SKM-1 treated with dmso at 0.1 percent for 144 hours (cell line): ENCODE results near the gene PLEKHN1.

Experiments used
- DNase-seq: peaks from one replicate; lab custom pipeline; 2025; ENCODE audit not compliant: unreplicated experiment; lab: John Stamatoyannopoulos, UW

Gene PLEKHN1

GRCh38 chr1:929712-930632, 36.3 kb upstream of the PLEKHN1 start:
- DNase-seq = no peak

- no peak for DNase-seq
Observed at GRCh38 chr1:930633-931138, 35.6 kb upstream of the PLEKHN1 start.

- DNase-seq = no peak
Observed at GRCh38 chr1:931380-932172, 34.7 kb upstream of the PLEKHN1 start.

GRCh38 chr1:932173-932510, 34.1 kb upstream of the PLEKHN1 start:
- DNase-seq = no peak

GRCh38 chr1:932776-933602, 33.3 kb upstream of the PLEKHN1 start:
- no peak for DNase-seq

- DNase-seq = no peak
Observed at GRCh38 chr1:933603-933940, 32.7 kb upstream of the PLEKHN1 start.

- DNase-seq = no peak
Observed at GRCh38 chr1:934991-935750, 31.1 kb upstream of the PLEKHN1 start.

GRCh38 chr1:935751-936231, 30.5 kb upstream of the PLEKHN1 start:
- no peak for DNase-seq

- no peak for DNase-seq
Observed at GRCh38 chr1:936348-937264, 29.7 kb upstream of the PLEKHN1 start.

- DNase-seq = no peak
Observed at GRCh38 chr1:937521-937920, 28.8 kb upstream of the PLEKHN1 start.

DNA sequence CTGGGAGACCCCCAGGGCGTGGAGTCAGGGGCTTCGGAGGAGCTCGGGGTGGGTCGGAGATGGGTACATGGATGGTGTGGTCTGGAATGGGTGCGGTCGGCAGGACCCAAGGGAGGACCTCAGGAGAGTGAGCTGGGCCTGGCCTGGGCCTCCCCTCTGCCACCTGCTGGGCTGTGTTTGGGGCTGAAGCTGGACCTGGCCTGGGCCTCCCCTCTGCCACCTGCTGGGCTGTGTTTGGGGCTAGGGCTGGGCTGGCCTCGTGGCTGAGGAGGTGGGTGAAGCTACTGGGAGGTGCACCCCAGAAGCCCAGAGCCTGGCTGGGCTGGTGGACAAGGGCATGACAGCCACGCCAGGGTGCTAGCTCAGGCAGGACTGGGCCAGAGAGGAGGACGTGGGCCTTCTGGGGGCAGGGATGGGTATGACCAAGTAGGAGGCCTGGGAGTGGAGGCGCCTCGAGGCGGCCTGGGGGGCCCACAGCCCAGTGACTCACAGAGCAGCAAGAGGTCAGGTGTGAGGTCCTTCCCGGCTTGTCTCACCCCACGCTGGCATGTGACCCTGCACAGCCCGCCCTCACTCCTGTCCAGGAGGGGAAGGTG, 28.1 kb upstream of the PLEKHN1 start:
- no peak for DNase-seq

- DNase-seq = no peak
Observed at GRCh38 chr1:938711-939489, 27.4 kb upstream of the PLEKHN1 start.

GRCh38 chr1:939511-940106, 26.7 kb upstream of the PLEKHN1 start:
- no peak for DNase-seq

- DNase-seq = no peak
Observed at GRCh38 chr1:940107-941014, 25.9 kb upstream of the PLEKHN1 start.

DNA sequence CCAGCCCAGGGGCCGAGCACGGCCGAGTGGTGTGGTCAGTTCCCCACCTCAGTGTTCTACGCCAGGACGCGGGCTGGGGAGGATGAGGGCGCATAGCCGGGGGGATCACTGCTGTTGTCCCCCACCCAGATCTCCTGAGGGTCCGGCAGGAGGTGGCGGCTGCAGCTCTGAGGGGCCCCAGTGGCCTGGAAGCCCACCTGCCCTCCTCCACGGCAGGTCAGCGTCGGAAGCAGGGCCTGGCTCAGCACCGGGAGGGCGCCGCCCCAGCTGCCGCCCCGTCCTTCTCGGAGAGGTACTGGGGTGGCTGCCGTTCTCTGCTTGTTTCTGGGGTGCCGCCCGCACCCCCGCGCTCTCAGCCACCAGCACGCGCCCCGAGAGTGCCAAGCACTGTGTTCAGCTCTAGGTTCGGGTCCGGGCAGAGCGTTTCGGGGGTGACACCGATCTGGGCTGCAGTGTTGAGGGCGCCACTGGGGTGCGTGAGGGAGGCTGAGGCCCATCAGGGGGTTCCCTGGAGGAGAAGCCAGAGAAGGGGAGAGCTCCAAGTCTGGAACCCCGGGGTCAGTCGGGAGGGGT, 25.2 kb upstream of the PLEKHN1 start:
- DNase-seq = no peak

DNA sequence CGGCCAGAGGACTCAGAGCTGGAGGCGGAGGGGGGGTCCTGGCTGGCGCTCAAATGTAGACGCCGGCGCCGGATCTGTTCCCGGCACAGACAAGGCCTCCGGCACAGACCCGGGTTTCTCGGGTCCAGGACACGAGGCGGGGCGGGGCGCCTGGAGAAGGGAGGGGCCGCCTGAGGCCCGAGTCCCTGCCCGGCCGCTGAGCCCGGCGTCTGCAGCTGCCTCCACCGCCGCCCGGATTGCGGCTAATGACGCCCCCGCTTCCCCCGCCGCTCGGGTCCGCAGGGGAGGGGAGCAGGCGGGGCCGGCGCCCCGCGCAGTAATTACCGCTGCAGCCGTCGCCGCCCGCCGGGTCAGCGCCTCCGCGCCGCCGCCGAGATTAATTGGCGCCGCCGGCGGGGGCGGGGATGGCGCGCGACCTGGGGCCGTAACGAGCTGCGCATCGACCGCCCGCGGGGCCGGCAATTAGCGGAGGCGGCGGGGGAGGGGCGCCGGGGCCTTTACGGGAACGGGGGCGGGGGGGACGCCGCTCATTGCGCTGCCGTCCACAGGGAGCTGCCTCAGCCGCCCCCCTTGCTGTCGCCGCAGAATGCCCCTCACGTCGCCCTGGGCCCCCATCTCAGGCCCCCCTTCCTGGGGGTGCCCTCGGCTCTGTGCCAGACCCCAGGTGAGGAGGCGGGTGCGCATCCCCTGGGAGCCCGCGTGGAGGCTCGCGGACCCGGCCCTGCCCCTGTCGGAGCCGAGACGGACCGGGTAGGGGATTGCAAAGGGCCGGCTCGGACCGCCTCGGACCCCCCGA, 24.5 kb upstream of the PLEKHN1 start:
- DNase-seq = no peak
